DMS114 treated with DMSO at 0.1 percent for 48 hours (cell line): ENCODE measurements around the gene IGFBP3.
"Not testable (repeated sequence)": the region's sequence is repeated elsewhere in the genome, so short reads cannot be mapped to it uniquely, and the experiment has no call there.

Experiments
- DNase-seq: peaks from one replicate; lab custom pipeline; 2025; ENCODE audit not compliant: unreplicated experiment; lab: John Stamatoyannopoulos, UW

IGFBP3 gene, protein sequence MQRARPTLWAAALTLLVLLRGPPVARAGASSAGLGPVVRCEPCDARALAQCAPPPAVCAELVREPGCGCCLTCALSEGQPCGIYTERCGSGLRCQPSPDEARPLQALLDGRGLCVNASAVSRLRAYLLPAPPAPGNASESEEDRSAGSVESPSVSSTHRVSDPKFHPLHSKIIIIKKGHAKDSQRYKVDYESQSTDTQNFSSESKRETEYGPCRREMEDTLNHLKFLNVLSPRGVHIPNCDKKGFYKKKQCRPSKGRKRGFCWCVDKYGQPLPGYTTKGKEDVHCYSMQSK

DNA sequence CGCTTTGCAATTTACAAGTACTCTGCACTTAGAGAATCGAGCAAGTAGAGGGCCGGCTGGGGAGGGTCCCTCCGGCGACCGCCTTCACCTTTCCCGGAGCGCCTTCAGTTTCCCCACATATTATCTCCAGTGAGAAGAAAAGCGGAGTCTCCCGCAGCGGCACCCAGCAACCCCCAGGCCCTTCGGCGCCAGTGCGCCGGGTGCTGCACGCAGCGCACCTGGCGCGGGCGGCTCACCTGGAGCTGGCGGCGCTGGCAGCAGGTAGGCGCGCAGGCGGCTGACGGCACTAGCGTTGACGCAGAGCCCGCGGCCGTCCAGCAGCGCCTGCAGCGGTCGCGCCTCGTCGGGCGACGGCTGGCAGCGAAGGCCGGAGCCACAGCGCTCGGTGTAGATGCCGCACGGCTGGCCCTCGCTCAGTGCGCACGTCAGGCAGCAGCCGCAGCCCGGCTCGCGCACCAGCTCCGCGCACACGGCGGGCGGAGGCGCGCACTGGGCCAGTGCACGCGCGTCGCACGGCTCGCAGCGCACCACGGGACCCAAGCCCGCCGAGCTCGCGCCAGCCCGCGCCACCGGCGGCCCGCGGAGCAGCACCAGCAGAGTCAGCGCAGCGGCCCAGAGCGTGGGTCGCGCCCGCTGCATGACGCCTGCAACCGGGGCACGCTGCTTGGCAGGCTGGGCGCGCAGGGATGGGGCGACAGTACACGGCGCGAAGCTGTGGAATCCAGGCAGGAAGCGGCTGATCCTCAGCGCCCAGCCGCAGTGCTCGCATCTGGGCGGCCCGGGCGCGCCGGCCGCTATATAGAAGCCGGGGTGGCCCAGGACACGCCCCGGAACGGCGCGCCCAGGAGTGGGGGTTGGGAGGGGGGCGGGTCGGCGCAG, at the start of gene IGFBP3:
IGFBP3 (minus strand) TSS at position 771 of the 879 bp plus-strand sequence; CDS start at position 639, 132 bp downstream.
- DNase-seq = peak; percentile 23

DNA sequence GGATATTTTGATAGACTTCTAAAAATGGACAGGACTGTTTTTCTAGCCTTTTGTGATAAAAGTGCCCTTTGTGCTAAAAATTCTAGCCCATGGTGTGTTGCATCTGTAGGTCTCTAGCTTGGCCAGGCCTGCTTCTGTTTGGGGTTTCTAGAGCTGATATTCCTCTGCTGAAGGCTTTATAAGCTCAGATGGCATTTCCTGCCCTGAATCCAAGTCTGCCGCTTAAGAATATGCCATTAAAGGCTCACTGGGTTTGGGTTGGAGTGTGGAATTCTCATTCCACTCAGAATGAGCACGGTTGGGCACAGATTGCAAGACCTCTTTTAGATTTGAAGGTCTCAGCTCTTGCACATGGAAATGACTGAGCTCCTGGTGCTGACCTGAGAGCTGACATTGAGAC, 49.4 kb upstream of the IGFBP3 start:
- no peak for DNase-seq

DNA sequence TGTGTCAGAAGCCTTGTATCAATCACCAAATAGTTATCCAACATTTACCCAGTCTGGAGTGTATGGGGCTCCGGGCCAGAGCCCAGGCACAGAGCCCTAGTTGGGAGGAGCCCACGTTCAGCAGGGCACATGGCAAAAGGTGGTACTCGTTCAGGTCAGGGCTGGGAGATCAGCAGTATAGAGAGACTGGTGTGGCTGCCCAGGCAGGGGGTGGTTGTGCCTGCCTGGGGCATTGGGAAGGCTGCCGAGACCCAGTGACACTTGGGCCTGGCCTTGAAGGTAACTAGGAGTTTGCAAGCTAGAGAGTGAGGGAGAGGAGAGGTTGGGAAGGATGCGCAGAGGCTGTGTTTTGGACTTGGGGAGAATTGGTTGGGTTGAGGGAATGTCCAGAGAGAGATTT, 48.9 kb upstream of the IGFBP3 start:
- DNase-seq = no peak

DNA sequence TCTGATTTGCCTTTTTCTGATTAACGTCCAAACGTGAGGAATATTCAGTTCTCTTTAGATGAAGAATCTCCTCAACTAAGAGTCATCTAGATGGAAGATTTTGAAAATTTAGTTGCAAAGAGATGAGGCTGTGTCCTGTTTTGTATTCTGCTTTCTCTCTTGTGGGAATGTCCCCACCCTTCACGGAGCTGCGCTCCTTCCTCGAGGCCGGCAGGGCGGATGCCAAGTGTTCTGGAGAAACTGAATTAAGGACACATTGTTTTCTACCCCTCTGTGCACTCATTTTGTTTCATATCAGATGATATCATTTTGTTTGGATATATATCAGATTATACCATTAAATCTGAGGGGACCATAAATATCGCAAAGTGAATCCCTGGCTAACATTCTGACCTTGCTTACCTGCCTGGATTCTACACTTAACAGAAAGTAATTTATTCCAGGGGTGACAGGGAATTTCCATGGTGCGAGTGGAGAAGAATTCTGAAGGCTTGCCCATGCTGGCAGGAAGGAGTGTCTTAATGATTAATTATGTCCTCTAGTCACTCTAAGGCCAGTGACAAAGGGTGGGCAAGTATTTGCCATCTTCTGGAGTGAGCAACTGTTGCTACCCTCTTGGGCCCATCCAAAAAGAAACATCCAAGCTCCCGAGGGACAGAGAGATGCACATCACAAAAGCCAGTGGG, 47.9 kb upstream of the IGFBP3 start:
- no peak for DNase-seq

DNA sequence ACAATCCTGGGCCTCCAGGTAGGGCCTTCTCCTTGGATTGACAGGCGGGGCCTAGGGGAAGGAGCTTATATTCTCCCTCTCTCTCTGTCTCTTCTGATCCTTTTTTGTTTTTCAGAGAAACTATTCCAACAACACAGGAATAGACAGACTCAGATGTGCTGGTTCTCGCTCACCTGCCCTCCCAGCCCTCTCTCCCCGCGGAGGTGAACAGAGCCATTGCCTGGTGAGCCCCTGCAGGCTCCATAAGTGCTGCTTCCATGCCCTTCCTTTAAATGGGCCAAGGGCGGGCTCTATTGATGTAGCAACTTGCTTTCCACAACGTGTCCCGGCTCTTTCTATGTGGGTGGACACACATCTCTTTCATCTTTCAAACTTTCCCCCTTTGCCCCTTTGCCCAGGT, 47.2 kb upstream of the IGFBP3 start:
- no peak for DNase-seq

DNA sequence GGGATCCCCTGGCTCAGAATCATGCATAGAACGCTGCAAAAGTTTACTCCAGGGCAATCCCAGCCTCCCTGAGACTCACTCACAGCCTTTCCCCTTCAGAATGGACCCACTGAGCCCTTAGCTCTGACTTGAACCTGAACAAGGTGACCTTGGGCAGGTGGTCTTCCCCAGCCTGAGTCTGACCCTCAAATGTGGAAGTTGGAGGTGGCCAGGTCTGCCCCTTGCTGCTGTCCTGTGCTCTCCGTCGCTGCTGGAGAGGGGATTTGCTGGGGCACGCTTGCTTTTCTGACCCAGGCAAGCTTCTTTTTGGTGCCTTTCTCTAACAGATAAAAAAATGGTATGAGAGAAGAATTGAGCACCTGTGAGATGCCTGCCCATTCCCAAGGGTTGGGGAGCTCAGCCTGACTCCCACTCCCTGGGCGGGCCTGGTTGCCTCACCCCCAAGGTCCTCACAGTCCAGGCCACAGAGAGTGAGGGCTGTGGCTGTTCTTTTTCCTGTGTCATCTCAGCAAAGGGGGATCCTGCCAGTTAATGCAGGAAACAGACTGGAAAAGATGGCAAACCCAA, 46.6 kb upstream of the IGFBP3 start:
- no peak for DNase-seq

DNA sequence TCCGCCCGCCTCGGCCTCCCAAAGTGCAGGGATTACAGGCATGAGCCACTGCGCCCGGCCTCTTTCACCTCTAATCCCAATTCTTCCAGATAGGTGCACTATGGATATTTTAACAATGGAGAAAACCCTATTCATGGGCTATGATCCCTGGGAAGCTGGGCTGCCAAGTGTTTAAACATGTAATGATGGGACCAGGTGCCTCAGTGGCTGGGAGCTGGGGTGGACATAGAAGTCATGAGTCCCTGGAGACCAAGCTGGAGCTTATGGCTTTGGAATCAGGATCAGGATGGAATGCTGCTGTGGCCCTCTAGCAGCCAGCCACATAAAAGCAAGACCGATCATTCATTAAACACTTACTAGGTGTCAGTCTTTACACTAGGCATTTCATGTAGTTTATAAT, 41.8 kb upstream of the IGFBP3 start:
- DNase-seq = no peak

DNA sequence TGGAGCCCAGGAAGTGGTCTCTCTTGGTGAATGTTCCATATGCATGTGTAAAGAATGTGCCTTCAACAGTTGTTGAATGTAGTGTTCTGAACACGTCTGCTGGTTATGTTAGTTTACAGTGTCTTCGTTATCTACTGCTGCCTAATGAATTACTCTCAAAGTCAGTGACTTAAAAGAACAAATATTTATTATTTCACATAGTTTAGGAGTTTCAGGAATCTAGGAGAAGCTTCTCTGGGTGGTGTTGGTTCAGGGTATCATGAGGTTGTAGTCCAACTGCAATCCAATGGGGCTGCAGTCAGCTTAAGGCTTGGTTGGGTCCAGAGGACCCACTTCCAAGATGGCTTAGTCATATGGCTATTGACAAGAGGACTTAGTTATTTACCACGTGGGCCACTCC, 36.6 kb upstream of the IGFBP3 start:
- no peak for DNase-seq

DNA sequence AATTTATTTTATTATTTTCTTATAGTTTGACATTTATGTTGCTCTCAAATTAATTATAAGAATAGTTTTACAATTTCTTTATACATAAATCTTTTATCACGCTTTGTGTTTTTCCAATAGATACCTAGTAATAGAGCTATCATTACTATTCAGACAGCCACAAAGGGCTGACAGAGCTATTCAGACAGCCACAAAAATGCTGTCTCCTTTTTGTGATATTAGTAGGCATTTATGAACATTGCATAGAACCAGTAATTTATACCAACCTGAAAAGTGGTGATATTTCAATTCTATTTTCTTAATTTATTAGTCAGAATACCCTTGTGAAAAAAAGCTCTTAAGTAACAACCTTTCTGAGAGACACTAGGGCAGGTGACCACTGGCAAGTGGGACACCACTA, 34.2 kb upstream of the IGFBP3 start:
- DNase-seq = no peak

DNA sequence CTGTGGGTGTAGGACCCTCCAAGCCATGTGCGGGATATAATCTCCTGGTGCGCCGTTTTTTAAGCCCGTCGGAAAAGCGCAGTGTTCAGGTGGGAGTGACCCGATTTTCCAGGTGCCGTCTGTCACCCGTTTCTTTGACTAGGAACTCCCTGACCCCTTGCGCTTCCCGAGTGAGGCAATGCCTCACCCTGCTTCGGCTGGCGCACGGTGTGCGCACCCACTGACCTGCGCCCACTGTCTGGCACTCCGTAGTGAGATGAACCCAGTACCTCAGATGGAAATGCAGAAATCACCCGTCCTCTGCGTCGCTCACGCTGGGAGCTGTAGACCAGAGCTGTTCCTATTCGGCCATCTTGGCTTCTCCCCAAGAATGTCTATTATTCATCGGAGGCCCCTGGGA, 32.0 kb upstream of the IGFBP3 start:
- not testable (repeated sequence) for DNase-seq

DNA sequence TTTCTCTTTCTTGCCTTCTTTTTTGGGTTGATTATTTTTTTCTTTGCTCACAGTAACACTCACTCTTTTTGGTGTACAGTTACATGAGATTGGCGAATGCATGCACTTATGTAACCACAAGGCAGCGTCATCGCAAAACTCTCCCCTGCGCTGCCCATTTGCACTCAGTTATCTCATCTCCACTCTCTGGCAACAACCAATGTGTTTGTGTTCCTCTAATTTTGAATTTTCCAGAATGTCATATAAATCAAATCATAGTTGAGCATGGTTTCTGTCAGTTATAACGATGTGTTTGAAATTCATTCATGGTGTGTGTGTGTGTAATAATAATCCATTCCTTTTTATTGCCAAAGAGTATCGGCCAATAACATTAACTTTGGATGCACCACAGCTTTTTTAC, 23.0 kb upstream of the IGFBP3 start:
- DNase-seq = no peak

DNA sequence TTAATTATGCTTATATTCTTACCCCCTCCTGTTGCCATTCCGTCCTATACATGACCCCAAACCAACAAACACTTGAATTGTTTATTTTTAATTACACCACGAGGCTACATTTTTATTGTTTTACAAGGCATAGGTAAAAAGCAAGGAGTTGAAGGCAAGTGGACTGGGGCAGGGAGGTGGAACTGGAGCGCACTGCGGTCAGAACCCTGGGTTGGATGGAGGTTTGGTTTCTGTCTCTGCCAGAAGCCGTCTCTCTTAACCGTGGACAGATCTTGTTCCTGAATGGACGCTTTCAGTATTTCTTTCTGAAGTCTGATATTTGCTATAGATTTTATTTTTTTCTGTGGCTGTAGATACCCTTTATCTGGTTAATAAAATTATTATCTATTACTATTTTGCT, 19.9 kb upstream of the IGFBP3 start:
- no peak for DNase-seq

DNA sequence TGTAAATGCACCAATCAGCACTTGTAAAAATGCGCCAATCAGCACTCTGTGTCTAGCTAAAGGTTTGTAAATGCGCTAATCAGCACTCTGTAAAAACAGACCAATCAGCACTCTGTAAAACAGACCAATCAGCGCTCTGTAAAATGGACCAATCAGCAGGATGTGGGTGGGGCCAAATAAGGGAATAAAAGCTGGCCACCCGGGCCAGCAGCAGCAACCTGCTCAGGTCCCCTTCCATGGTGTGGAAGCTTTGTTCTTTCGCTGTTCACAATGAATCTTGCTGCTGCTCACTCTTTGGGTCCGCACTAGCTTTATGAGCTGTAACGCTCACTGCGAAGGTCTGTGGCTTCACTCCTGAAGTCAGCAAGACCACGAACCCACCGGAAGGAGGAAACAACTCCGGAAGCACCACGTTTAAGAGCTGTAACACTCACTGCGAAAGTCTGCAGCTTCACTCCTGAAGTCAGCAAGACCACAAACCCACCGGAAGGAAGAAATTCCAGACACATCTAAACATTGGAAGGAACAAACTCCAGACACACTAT, 19.2 kb upstream of the IGFBP3 start:
- not testable (repeated sequence) for DNase-seq

DNA sequence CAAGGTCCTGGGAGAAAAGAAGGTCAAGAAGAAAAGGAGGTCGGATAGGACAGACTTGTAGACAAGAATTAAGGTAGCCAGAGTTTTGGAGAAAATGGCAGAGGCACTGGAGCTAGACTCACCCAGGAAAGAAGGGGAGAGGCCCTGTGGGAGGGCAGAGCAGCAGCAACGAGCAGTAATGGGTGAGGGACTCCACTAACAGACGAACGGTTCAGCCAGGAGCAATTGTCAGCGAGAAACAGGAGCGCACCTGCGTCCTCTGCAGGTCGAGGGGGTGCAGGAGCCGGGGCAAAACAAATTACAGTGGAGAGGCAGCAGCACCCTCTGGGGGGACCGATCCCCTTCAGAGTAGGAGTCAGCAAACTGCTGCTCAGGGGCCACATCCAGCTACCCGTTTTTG, 18.5 kb upstream of the IGFBP3 start:
- DNase-seq = no peak

DNA sequence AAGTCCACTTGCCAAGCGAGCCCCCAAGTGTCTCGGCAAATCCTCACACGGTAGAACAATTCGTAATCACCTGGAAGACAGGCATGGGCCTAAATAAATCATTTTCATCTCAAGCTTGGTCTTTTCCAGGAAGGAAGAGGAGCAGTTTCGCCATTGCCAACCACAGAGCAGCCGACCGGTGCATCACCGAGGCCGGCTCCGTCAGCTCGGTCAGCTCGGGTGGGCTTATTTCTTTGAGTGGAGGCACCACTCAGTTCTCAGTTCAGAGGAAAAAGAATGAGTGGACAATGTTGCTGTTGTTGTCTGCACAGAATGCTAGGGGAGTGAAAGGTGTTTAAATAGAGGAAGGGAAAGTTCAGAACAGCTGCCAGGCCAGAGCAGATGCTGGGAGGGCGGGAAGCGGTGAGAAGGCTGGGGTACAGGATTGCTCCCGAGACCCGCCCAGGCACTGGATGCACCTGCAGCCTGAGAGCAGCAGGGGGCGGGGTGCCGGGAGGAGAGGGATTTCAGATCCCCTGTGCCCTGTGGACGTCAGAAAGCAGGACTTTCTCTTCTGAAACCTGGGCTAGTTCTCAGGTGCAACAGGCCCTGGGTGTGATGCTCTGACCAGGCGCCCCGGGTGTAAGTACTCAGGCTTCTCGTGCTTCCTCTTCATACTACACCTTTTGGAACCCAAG, 17.7 kb upstream of the IGFBP3 start:
- DNase-seq = no peak

DNA sequence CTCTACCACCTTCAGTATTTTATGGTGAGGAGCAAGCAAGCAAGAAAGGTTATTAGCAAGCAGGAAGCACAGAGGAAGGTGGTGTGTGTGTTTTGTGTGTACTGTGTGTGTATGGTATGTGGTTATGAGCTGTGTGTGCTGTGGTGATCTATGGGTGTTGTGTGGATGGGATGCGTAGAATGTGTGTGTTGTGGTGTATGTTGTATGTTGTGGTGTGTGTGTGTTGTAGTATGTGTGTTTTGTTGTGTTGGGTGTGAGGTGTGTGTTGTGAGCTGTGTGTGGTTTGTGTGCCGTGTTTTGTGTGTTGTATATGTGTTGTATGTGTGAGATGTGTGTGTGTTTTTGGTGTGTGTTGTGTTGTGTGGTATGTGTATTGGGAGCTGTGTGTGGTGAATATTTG, 16.8 kb upstream of the IGFBP3 start:
- DNase-seq = no peak

DNA sequence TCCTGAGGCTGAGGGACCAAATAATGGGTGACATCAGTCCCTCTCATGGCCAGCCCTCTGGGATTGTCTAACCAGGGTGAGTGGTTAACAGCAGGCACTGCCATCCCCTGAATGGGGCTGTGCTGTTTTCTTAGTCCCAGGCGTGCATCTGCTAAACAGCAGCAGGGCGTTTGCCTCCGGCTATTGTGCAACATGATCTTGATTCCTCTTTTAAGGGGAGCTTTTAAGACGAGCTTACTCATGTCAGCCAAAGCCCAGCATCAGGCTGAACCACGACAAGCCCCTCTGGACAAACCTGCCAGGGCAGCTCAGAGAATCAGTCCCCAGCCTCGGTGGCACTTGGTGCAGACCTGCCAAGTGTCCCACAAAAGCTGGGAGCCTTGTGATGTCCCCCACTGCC, 16.2 kb upstream of the IGFBP3 start:
- no peak for DNase-seq

DNA sequence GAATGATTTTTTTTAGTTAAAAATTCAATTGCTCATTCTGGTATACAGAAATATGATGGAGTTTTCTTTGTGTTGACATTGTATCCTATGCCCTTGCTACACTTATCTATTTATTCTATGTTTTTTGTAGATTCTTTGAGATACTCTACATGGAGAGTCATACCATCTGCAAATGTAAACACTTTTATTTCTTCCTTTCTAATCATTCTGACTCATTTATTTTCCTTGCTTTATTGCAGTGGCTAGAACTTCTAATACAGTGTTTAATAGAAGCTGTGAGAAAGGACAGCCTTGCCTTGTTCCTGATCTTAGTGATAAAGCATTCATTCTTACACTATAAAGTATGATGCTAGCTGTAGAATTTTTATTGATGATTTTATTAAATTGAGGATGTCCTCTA, 9.9 kb upstream of the IGFBP3 start:
- no peak for DNase-seq

DNA sequence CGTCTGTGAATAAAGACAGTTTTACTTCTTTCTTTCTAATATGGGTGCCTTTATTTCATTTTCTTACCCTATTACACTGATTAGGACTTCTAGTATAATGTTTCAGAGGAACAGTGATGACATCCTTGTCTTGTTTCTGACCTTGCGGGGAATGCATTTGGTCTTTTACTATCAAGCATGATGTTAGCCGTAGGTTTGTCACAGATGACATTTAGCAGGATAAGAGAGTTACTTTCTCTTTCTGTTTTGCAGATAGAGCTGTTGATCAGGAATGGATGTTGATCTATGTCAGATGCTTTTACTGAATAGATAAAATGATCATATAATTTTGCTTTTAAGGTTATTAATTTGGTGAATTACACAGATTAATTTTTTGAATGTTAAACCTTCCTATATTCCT, 6.6 kb upstream of the IGFBP3 start:
- no peak for DNase-seq

DNA sequence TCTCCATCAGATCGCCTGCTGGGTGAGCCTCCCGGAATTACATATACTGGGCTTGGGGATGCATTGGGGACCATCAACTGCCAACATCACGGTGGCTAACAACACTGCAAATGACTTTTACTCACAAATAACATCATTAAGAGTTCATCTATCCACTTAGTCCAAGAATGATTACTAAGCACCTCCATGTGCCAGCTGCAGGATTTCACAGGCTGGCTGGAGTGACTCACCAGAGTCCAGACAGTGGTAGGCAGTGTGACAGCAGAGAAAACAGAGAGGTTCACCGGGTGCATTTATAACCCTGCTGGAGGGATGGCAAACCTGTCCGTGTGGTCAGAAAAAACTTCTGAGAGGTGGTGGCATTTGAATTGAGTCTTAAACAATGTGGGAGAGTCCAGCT, 3.2 kb upstream of the IGFBP3 start:
- no peak for DNase-seq

DNA sequence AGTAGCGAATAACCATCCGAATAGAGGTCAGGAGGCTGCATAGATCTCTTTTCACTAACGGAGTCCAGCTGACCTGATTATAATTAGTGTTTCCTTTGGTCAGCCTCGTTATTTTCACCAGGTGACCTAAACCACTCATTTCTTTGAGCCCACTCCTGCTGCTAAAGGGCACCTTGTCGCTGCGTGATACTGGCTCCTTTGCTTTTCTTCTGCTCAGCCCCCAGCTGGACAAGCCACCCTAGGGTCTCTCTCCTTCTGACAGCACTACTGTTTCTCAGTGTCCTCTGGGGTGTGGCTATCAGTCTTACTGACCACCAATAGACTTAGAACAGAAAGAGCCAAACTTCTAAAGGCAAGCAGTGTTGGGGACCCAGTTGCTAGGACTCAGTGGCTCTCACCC, 2.7 kb upstream of the IGFBP3 start:
- no peak for DNase-seq
